ENCODE data around the gene PRDX3. TPM values are rescaled to one million over a fixed set of nuclear protein-coding genes. Genes with fewer than 3 reads are reported as not detected.
A peak's percentile ranks its signal among the peaks of the same experiment; 100 is the strongest.

Gene PRDX3
- total RNA-seq, 2 experiments from 2014 or later: 156 to 175 TPM

DNA sequence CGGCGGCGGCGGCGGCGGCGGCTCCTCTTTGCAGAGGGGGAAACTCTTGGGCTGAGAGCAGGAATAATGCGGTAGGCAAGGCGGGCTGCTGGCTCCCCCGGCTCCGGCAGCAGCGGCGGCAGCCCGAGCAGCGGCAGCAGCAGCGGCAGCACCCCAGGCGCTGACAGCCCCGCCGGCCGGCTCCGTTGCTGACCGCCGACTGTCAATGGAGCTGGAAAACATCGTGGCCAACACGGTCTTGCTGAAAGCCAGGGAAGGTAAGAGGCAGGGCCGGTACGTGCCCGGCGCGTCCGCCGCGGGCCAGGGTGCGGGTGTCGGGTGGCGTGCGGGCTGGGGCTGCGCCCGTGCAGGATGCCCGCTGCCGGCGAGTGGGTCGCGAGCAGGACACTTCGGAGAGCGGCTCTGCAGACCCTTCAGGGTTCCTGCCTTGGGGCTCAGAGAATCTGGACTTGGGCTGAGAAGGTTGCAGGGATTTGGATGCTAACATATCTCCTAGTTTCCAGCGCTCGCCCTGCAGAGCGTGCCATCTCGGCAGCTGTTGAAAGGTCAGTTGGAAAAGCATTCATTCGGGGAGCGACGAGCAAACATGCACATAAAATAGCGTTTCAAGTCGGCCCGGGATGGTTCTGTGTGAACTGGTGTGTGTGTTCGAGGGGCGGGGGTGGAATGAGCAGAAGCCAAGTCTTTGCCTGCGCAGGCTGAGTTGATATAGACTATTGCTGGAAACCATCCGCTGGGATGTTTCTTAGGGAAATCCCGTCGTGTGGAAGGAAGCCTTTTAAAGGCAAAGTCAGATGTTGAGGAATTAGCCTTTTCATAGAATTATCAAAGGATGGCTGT, 29.3 kb upstream of the PRDX3 start:
- Histone ChIP-seq H4K20me1 (ENCODE audit: insufficient read depth, low read length) (no peaks in the 10 kb centered on the region), H2AFZ (ENCODE audit: low read length) (peak overlapping the region; percentile 39; the same call in 1 of the 2 replicates), H3K9me3 (ENCODE audit: low read length) (no peaks in the 10 kb centered on the region), H3K79me2 (ENCODE audit: insufficient read depth, low read depth, low read length) (no peaks in the 10 kb centered on the region), H3K9me2 (ENCODE audit: insufficient read depth, low read length) (no peaks in the 10 kb centered on the region), H3K36me3 (ENCODE audit: insufficient read depth, low read length) (no peaks in the 10 kb centered on the region), H3K4me1 (ENCODE audit: insufficient read depth, low read length, poor library complexity, severe bottlenecking) (peaks cover 28% of the 10 kb centered on the region), H3K4me2 (ENCODE audit: low read length) (peak overlapping the region; percentile 97), H3K27ac (ENCODE audit: low read depth, low read length, poor library complexity, severe bottlenecking) (no peak overlapping the region), H3K4me3 (ENCODE audit: low read depth, low read length, poor library complexity, severe bottlenecking) (peak overlapping the region; percentile 75)
- TF ChIP-seq, protein P1, sequence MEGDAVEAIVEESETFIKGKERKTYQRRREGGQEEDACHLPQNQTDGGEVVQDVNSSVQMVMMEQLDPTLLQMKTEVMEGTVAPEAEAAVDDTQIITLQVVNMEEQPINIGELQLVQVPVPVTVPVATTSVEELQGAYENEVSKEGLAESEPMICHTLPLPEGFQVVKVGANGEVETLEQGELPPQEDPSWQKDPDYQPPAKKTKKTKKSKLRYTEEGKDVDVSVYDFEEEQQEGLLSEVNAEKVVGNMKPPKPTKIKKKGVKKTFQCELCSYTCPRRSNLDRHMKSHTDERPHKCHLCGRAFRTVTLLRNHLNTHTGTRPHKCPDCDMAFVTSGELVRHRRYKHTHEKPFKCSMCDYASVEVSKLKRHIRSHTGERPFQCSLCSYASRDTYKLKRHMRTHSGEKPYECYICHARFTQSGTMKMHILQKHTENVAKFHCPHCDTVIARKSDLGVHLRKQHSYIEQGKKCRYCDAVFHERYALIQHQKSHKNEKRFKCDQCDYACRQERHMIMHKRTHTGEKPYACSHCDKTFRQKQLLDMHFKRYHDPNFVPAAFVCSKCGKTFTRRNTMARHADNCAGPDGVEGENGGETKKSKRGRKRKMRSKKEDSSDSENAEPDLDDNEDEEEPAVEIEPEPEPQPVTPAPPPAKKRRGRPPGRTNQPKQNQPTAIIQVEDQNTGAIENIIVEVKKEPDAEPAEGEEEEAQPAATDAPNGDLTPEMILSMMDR (conservative IDR thresholded peaks at IDR 0.05; ENCODE audit: low read length): no peak
- TF ChIP-seq EZH2phosphoT487 (IDR thresholded peaks at IDR 0.05; ENCODE audit: borderline replicate concordance, low read depth, low read length): no peak
- ChIA-PET POLR2A (interaction anchor here (0.7 to 2.5 kb wide), 8 partner anchors 11 to 280 kb away, joined by 3 to 13 read pairs (median 4); no protein-coding TSS in a partner anchor), CTCF (ENCODE audit: unreplicated experiment) (interaction anchor here (0.6 kb wide), 1 partner anchor 57 kb away, joined by 3 read pairs; no protein-coding TSS in a partner anchor)
- DNase-seq (ENCODE audit: low spot score): peak; percentile 51
- intact Hi-C loops (cut with micrococcal nuclease; ENCODE audit: unreplicated experiment): loop anchor here (1.0 to 5.0 kb wide), 3 partner anchors 159 to 389 kb away; partner anchors contain the start of gene TIAL1
- no TSS peak for BruUV-seq (replicated peaks)

GRCh38 chr10:119207366-119207666, 28.7 kb upstream of the PRDX3 start, which contains the start of gene GRK5:
GRK5 (plus strand) TSS chr10:119207571; CDS start chr10:119207918, 347 bp downstream.
- peak within 1 kb of the TSS; percentile 97 for H3K4me2 ChIP-seq (ENCODE audit: low read length)
- no peaks in the 10 kb centered on the region for H3K79me2 ChIP-seq (ENCODE audit: insufficient read depth, low read depth, low read length)
- H3K4me1 ChIP-seq (ENCODE audit: insufficient read depth, low read length, poor library complexity, severe bottlenecking): peaks cover 28% of the 10 kb centered on the region
- no peaks in the 10 kb centered on the region for H3K9me3 ChIP-seq (ENCODE audit: low read length)
- H2AFZ ChIP-seq (ENCODE audit: low read length): peak within 1 kb of the TSS; percentile 76
- peak within 1 kb of the TSS; percentile 69 for H3K27ac ChIP-seq (ENCODE audit: low read depth, low read length, poor library complexity, severe bottlenecking)
- no peaks in the 10 kb centered on the region for H3K9me2 ChIP-seq (ENCODE audit: insufficient read depth, low read length)
- BruUV-seq (replicated peaks): no TSS peak
- DNase-seq (ENCODE audit: low spot score): peak; percentile 98
- intact Hi-C loops (cut with micrococcal nuclease; ENCODE audit: unreplicated experiment): loop anchor here (1.0 to 5.0 kb wide), 3 partner anchors 160 to 389 kb away; partner anchors contain the start of gene TIAL1
- TF ChIP-seq, protein P1 (conservative IDR thresholded peaks at IDR 0.05; ENCODE audit: low read length): no peak
- TF ChIP-seq EZH2phosphoT487 (IDR thresholded peaks at IDR 0.05; ENCODE audit: borderline replicate concordance, low read depth, low read length): no peak
- H3K4me3 ChIP-seq (ENCODE audit: low read depth, low read length, poor library complexity, severe bottlenecking): peak within 1 kb of the TSS; percentile 75
- H4K20me1 ChIP-seq (ENCODE audit: insufficient read depth, low read length): no peaks in the 10 kb centered on the region
- ChIA-PET POLR2A (interaction anchor here (0.6 to 2.5 kb wide), 10 partner anchors 98 to 335 kb away, joined by 3 to 13 read pairs (median 3); partner anchors contain the start of gene RGS10), CTCF (ENCODE audit: unreplicated experiment) (interaction anchor here (0.9 to 1.1 kb wide), 3 partner anchors 77 to 271 kb away, joined by 3 to 5 read pairs (median 4); no protein-coding TSS in a partner anchor)
- H3K36me3 ChIP-seq (ENCODE audit: insufficient read depth, low read length): no peaks in the 10 kb centered on the region
